Left kidney (tissue), 2 donors: ENCODE data around the gene TXNRD2. TPM values are rescaled to one million over a fixed set of nuclear protein-coding genes. Genes with fewer than 3 reads are reported as not detected.
A peak's percentile ranks its signal among the peaks of the same experiment; 100 is the strongest.
"Not testable (repeated sequence)": the region's sequence is repeated elsewhere in the genome, so short reads cannot be mapped to it uniquely, and the experiment has no call there.

Source experiments
- DNase-seq: peaks from one replicate; pipeline ENCODE4 v3.0.0-alpha.2; 2013
- polyA plus RNA-seq: library from polyadenylated mRNA; unstranded; fragments of 120-200 nt; gene quantifications from one replicate; pipeline ENCODE4 v1.2.1, GENCODE V29; 2013; ENCODE audit not compliant: insufficient read length

The TXNRD2 gene
- polyA plus RNA-seq, 1 donor: 27.7 TPM

DNA sequence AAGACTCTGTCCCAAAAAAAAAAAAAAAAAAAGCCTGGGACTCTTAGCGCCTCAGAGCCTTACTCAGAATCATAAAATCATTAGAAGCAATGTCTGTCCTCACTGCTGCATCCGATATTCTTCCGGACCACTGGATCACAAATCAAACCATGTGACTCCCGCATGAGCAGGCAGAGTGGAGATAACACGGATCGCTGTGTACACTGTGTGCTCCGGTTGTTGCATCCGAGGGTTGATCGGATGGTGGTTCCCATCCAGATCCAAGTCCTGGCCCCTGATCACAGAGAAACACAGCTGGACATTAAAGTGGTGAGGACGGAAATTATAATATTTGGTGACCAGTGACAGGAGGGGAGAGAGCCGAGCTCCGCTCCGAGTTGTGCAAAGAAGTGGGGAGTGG lies 9.7 kb upstream of the TXNRD2 start:
- no peak for DNase-seq

GRCh38 chr22:19948057-19948760 lies 6.6 kb upstream of the TXNRD2 start:
- no peak for DNase-seq

DNA sequence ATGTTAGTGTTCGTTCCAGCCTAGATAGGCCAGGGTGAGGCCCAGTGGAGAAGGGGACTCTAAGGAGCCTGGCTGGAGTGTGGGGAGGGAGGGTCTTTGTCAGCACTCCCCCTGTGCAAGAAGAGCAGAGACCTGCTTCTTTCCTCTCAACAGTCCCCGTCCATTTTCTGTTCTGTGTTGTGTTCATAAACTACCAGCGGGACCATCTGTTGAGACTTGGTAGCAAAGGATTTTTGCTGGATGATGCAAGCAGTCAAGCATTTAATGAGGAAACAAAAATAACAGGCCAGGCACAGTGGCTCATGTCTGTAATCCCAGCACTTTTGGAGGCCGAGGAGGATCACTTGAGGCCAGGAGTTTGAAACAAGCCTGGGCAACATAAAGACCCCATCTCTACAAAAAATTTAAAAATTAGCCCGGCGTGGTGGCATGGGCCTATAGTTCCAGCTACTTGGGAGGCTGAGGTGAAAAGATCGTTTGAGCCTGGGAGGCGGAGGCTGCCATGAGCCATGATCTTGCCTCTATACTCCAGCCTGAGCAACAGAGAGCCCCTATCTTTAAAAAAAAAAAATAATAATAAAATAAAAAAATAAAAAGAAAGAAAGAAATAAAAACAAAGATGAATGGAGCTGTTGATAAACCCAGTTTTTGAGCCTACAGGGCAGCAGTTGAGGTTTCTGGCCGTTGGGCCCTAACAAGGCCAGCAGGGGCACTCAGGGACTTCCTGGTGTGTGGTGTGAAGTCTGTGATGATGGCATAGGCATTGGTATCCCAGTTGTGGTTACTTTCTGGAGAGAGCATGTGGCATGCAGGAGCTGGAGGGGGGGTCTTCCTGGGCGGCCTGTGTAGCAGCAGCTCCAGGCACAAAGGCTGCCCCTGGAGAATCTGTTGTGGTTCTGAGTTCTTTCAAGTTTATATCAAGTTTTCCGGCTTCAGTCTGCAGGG lies 1.7 kb upstream of the TXNRD2 start:
- peak; percentile 46 for DNase-seq

- peak; percentile 53 for DNase-seq
These were observed 801 bp upstream of the TXNRD2 start for GRCh38 chr22:19942157-19943081.

DNA sequence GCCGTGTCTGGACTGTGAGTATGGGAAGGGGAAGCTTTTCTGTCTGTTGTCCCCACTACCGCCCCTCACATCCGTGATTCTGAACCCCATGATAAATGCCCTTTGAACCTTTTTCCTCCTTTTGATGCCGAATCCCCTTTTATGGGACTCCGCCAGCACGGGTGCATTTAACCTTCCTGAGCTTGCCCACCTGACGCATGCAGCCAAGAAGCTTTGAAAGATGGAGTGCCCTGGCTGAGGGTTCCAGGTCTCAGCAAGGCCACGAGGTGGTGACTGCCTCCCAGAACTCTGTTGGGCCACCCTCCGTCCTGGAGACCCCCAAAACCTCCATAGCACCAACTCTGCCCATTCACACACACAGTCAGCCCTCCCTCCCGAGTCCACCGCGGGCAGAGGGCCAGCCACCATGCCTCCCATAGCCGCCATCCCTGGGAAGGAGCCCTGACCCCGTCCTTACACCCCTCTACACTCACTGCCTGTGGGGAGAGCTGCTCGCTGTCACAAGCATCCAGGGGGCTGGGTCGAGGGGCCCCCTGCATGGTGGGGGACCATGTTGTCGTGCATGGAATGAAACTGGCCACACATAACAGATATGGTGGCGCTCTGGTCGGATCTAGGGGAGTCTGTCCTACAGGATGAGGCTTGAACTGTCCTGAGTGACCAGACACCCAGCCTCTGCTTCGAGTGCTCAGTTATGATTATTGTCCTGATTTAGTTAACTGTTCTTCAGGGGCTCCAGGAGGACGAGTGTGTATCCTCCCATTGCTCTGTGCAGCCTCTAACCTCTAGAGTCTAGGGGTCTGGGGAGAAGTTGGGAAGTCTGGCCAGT lies 868 bp downstream of the TXNRD2 start:
- DNase-seq: no peak

DNA sequence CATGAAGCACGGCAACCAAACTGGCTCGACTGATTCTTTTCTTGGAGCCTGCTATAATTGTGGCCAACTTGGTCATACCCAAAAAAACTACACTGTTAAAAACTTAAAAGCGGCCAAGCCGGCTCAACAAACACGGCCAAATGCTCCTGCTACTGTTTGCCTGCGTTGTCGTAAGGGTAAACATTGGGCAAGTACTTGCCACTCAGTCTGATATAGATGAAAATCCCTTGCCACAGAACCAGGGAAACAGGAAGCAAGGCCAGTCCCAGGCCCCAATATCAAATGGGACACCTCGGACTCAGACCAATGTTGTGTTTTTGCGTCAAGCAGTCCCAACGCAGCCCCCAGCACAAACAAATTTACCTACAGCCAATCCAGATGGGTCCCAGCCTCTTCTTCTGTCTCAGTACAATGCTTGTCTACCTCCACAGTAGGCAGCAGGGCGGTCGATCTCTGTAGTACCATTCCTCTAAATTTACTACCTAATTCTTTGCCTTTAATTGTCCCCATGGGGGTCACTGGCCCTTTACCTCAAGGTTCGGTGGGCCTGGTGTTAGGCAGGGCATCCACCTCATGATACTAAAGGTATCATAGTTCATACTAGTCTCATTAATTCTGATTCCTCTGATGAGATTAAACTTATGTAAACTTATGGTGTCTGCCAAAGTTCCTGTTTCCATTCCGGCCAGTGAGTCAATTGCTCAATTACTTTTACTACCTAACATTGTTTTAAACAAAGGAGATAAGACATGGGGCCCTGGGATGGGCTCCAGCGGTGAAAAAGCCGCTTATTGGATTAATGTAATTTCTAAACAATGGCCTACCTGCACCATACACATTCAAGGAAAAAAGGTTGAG lies 3.8 kb downstream of the TXNRD2 start:
- DNase-seq: no peak

DNA sequence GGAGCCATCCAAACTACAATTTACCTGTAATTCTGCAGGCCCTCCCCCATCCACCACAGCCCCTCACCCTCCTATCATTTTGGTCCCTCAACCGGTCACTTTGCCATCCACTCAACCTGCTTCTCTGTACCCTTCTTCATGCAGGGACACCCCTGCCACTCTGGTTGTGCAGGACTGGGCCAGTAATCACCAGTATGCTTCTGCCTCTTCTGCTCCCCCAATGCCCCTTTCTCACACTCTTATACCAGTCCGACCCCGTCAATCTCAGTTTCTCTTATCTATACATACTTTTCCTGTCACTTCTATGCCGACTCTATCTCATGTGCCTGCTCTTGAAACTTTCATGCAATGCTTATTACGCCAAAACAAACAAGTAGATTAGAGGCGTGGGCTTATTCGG lies 5.1 kb downstream of the TXNRD2 start:
- DNase-seq: no peak

GRCh38 chr22:19935123-19935718 lies 6.4 kb downstream of the TXNRD2 start:
- not testable (repeated sequence) for DNase-seq

DNA sequence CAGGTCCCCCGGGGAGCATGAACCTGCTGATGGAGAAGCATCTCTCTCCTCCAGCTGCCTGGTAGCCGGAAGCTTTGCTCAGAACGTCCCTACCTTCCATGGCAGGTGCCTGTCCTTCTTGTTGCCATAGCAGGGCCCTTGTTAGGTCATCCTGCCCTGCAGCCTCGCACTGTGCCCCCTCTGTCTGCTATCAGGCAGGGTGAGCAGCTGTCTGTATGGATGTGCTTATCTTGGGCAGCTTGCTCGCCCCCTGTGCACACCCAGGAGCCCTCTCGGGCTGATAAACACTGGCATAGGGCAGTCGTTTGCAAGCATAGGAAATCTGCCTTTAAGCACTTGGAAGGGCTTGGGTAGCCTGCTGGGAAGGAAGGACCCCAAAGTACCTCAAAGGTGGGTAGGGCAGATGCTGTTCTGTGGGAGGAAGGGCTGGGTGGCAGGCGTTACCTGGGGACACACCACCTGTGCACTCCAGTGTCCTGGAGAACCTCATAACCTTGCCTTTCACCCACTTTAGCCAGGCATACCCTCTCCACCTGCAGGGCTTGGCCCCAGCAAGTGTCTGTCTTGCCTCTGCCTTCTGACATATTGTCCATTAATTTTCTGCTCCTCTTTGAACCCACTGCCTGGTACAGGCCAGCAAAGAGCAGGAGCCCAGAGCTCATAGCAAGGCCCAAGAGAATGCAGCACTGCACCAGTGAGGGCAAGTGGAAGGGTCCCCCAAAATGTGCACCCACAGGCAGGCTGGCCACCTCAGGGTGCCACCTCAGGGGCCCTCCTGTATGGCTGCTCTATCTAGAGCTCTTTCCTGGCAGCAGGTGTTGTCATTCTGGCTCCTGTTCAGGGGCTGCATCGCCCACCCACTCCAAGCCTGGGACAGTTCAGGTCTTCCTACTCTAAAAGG lies 8.0 kb downstream of the TXNRD2 start:
- DNase-seq: no peak

DNA sequence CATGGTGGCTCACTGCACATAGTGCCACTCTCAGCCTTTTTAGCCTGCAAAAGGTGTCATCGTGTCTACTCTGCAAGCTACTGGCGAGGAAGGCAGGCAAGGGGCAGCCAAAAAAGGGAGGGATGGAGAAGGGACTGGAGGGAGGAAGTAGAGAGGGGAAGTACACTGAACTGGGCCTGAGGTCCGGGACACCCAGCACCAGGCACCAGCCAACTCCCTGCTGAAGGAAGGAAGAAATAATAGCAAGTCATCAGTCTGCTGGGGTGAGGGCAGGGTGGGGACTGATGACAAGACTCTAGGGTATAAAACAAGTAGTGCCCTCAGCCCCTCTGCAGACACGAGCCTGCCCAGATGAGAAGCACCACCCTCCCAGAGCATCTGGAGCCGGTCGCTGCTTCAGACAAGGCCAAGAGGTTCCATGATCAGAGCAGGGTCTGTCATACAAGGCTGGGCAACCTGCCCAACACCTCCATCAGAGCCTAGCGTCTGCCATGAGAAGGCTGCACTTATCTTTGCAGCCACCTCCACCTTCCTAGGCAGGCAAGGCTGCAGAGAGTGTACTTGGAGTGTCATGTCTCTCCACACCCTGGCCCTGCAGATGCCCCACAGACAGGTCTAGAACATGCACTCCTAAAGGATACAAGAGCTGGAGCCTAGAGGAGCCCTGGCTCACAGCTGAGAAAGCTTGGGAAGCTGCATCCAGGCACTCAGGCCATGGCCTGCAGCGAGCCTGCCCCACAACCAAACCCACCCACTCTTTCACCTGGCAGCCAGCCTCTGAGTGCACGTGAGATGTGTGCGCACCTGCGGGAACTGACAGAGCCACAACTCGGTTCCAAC lies 9.0 kb downstream of the TXNRD2 start:
- no peak for DNase-seq

DNA sequence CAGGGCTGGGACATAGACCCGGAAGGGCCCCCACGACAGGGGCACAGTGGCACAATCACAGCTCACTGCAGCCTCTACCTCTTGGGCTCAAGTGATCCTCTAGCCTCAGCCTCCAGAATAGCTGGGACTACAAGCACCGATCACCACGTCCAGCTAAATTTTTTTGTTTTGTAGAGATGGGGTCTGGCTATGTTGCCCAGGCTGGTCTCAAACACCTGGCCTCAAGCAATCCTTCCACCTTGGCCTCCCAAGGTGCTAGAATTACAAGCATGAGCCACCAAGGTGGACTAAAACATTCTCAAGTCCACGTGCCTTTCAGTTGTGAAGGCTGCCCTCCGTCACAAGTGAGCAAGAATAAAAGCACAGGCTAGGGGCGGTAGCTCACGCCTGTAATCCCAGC lies 10.1 kb downstream of the TXNRD2 start:
- DNase-seq: no peak

DNA sequence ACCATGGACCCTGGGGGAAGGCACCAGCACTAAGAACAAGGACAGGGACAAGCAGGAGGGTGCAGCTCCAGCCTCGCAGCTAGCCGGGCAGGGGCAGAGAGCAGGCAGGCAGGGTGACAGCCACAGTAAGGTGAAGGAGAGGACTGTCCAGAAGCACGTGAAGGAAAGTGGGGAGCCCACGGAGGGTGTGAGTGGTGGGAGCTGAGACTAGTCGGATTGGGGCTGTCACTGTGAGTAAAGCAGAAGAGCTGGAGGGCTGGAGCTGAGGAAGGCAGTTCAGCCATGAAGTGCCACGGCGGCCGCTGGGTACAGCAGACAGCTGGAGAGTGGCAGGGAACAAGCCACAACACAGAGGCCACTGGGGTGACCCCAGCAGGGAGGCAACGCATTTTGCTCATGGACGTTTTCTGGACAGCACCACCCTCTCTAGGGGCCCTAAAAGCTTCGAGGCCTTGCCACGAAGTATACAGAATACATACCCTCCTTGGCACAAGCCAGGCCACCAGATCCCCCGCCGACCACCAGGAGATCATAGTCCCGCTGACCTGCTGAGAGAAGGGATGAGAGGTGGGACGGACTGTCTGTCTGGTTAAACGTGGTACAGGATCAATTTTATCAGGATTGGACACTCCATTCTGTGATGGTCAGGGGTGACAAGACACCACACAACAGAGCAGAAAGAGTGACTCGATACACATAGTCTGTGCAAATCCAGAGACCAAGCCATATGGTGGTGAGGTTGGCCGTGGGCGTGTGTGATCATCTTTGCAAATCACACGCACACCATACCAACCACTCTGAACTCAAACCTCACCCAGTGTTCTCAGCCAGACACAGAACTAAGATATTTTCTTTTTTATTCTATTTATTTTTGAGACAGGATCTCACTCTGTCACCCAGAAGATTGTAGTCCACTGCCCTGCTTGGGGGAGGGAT lies 10.8 kb downstream of the TXNRD2 start:
- DNase-seq: no peak

DNA sequence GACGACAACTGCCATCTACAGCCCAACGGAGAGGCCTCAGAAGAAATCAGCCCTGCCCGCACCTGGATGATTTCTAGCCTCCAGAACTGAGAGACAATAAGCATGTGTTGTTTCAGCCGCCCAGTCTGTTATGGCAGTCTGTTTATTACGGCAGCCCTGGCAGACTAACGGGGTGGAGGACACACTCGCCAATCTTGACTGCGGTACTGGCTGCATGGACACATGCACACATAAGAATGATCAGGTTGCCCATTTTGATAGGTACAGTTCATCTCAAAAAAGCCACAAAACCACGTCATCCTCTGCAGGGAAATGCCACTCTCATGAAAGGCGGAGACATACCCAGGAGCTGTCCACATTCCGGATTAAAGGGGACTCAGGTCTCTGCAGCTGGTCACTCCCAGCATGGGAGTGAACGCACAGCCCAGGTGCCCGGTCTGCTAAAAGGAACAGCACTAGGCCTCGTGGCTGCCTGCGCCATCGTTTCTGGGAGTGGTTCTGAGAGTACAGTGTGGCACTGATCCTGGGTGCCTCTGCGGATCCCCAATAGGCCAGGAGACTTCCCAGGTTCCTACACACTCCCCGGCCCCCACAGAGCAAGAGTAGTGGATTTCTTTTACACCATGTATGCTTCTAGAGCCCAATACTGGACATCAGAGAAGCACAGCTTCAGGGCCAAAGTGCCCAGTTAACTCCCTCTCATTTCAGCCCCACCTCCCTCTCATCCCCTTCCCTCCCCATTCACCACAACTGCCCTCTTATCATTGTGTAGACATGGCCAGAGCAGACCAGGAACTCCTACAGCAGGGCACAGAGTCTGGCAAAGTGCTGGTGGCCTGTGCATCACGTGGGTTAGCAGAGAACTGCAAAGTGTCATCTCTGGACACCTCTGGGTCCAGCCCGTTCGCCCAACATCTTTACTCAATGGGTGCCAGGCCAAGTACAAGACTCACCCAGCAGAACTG lies 11.8 kb downstream of the TXNRD2 start:
- no peak for DNase-seq

GRCh38 chr22:19928207-19928606 lies 13.4 kb downstream of the TXNRD2 start:
- no peak for DNase-seq

- DNase-seq: no peak
These were observed 13.9 kb downstream of the TXNRD2 start for GRCh38 chr22:19927696-19928095.
